Large intestine (tissue), 3 donors: ENCODE data around the gene NFRKB. TPM values are rescaled to one million over a fixed set of nuclear protein-coding genes. Genes with fewer than 3 reads are reported as not detected.

Experiments used
- DNase-seq, 2 donors: peaks; one replicate each; pipeline versions ENCODE4 v3.0.0 to v3.0.0-alpha.2; 2013
- H3K27ac ChIP-seq: one replicate; pipeline ENCODE4 v1.5.1; 2013; ENCODE audit warnings: low read length
- H3K27me3 ChIP-seq: 2 replicates; pipeline ENCODE4 v1.6.1; 2013; ENCODE audit warnings: low read length; ENCODE audit not compliant: control insufficient read depth, insufficient read depth
- H3K36me3 ChIP-seq: 2 replicates; pipeline ENCODE4 v1.6.1; 2013; ENCODE audit warnings: low read length; ENCODE audit not compliant: control insufficient read depth, insufficient read depth
- H3K4me1 ChIP-seq: one replicate; pipeline ENCODE4 v1.6.1; 2013; ENCODE audit warnings: low read length; ENCODE audit not compliant: control insufficient read depth, insufficient read depth
- H3K4me3 ChIP-seq: one replicate; pipeline ENCODE4 v1.5.1; 2013; ENCODE audit warnings: low read length
- H3K9me3 ChIP-seq: one replicate; pipeline ENCODE4 v1.6.1; 2013; ENCODE audit warnings: mild to moderate bottlenecking, low read depth, low read length, moderate library complexity; ENCODE audit not compliant: control insufficient read depth
- WGBS: methylation state at CpG from one replicate; pipeline ENCODE4 v1.1.5; 2013; ENCODE audit warnings: low lambda C conversion rate; ENCODE audit not compliant: insufficient coverage; 5-methylcytosine and 5-hydroxymethylcytosine counted together
- polyA plus RNA-seq: library from polyadenylated mRNA; unstranded; fragments of 120-200 nt; gene quantifications from one replicate; pipeline ENCODE4 v1.2.1, GENCODE V29; 2013

Gene NFRKB
- polyA plus RNA-seq, 1 donor: 32.8 TPM

GRCh38 chr11:129846508-129847335 lies 48.7 kb downstream of the NFRKB start:
- peak; percentile 76 to 90 for DNase-seq
- Histone ChIP-seq H3K36me3 (peaks cover 14% of the 10 kb centered on the region), H3K27me3 (no peaks in the 10 kb centered on the region), H3K27ac (peak overlapping the region; percentile 74), H3K9me3 (peaks cover 4% of the 10 kb centered on the region), H3K4me1 (peaks cover 18% of the 10 kb centered on the region), H3K4me3 (no peak overlapping the region)
- WGBS: no CpG with 5 or more reads among the region's 6 CpGs

Other genes with a start within 250 kb of the NFRKB start
- gene TMEM45B, start 79.7 kb downstream of the NFRKB start, polyA plus RNA-seq: 247 TPM
- 8.8 TPM for gene PRDM10, start 107.3 kb upstream of the NFRKB start, polyA plus RNA-seq
- gene APLP2, start 174.3 kb upstream of the NFRKB start, polyA plus RNA-seq: 403 TPM